ENCODE measurements around the gene MRPL48.

The MRPL48 gene

GRCh38 chr11:73808052-73808451, 20.4 kb downstream of the MRPL48 start:
- TF ChIP-seq CTCF (conservative IDR thresholded peaks at IDR 0.05; ENCODE audit: low read length) = no peak
- no peak for DNase-seq (ENCODE audit: low read depth)
- H3K4me3 ChIP-seq (ENCODE audit: low read length) = no peak overlapping the region

GRCh38 chr11:73810637-73811036, 23.0 kb downstream of the MRPL48 start:
- TF ChIP-seq CTCF (conservative IDR thresholded peaks at IDR 0.05; ENCODE audit: low read length) = no peak
- no peak overlapping the region for H3K4me3 ChIP-seq (ENCODE audit: low read length)
- DNase-seq (ENCODE audit: low read depth) = no peak

GRCh38 chr11:73812234-73812633, 24.6 kb downstream of the MRPL48 start:
- H3K4me3 ChIP-seq (ENCODE audit: low read length) = no peak overlapping the region
- TF ChIP-seq CTCF (conservative IDR thresholded peaks at IDR 0.05; ENCODE audit: low read length) = no peak
- no peak for DNase-seq (ENCODE audit: low read depth)

- no peak for DNase-seq (ENCODE audit: low read depth)
- no peak for TF ChIP-seq CTCF (conservative IDR thresholded peaks at IDR 0.05; ENCODE audit: low read length)
- H3K4me3 ChIP-seq (ENCODE audit: low read length) = no peak overlapping the region
Measured at GRCh38 chr11:73814812-73815211, 27.1 kb downstream of the MRPL48 start.

- H3K4me3 ChIP-seq (ENCODE audit: low read length) = no peak overlapping the region
- no peak for TF ChIP-seq CTCF (conservative IDR thresholded peaks at IDR 0.05; ENCODE audit: low read length)
- peak; percentile 43 for DNase-seq (ENCODE audit: low read depth)
Measured at GRCh38 chr11:73818846-73819245, 31.2 kb downstream of the MRPL48 start.

GRCh38 chr11:73830261-73830660, 42.6 kb downstream of the MRPL48 start:
- no peak for DNase-seq (ENCODE audit: low read depth)
- no peak overlapping the region for H3K4me3 ChIP-seq (ENCODE audit: low read length)
- TF ChIP-seq CTCF (conservative IDR thresholded peaks at IDR 0.05; ENCODE audit: low read length) = no peak

- no peak for DNase-seq (ENCODE audit: low read depth)
- H3K4me3 ChIP-seq (ENCODE audit: low read length) = no peak overlapping the region
- no peak for TF ChIP-seq CTCF (conservative IDR thresholded peaks at IDR 0.05; ENCODE audit: low read length)
Measured at GRCh38 chr11:73833067-73833466, 45.4 kb downstream of the MRPL48 start.

Measured in AG10803 (cell line).